PFSK-1 (cell line): ENCODE data around the gene CCDC186.

Experiments used
- FOXP2 ChIP-seq: optimal IDR thresholded peaks from 2 replicates; pipeline ENCODE3; 2011; ENCODE audit warnings: borderline replicate concordance, control low read depth, inconsistent platforms; ENCODE audit not compliant: insufficient read depth; ENCODE audit errors: extremely low read length, extremely low read depth
- POLR2AphosphoS5 ChIP-seq: IDR thresholded peaks from 2 replicates; pipeline ENCODE4 v1.6.1; 2012; ENCODE audit warnings: low read depth, mild to moderate bottlenecking, control low read depth, low read length, moderate library complexity
- REST ChIP-seq, 2 experiments: IDR thresholded peaks; 2 replicates each; pipeline versions ENCODE4 v1.6.1 to v1.8.0; 2011 to 2012; ENCODE audit warnings: low read depth in 2 of 2, low read length in 2 of 2, control low read depth in 1 of 2, inconsistent platforms in 1 of 2, mild to moderate bottlenecking in 1 of 2, moderate library complexity in 1 of 2; ENCODE audit not compliant: insufficient read depth in 1 of 2
- SIN3A ChIP-seq: IDR thresholded peaks from 2 replicates; pipeline ENCODE4 v1.6.1; 2012; ENCODE audit warnings: mild to moderate bottlenecking, low read length, moderate library complexity, borderline replicate concordance; ENCODE audit not compliant: insufficient read depth
- TAF1 ChIP-seq: IDR thresholded peaks from 2 replicates; pipeline ENCODE4 v1.6.1; 2012; ENCODE audit warnings: low read length, control low read depth, borderline replicate concordance; ENCODE audit not compliant: insufficient read depth

CCDC186 gene

GRCh38 chr10:114096864-114097263 lies 77.1 kb downstream of the CCDC186 start:
- no peak for TF ChIP-seq POLR2AphosphoS5
- no peak for TF ChIP-seq TAF1
- no peak for TF ChIP-seq REST (IDR thresholded peaks at IDR 0.05; ENCODE audit: insufficient read depth in 1 of 2, low read depth in 2 of 2, low read length in 2 of 2)
- TF ChIP-seq SIN3A = no peak
- no peak for TF ChIP-seq FOXP2

GRCh38 chr10:114095559-114096337 lies 78.3 kb downstream of the CCDC186 start:
- TF ChIP-seq REST (IDR thresholded peaks at IDR 0.05; ENCODE audit: insufficient read depth in 1 of 2, low read depth in 2 of 2, low read length in 2 of 2) (no peak), POLR2AphosphoS5 (no peak), SIN3A (no peak), FOXP2 (no peak), TAF1 (no peak)

- TF ChIP-seq POLR2AphosphoS5 (no peak), REST (IDR thresholded peaks at IDR 0.05; ENCODE audit: insufficient read depth in 1 of 2, low read depth in 2 of 2, low read length in 2 of 2) (no peak), TAF1 (no peak)
These were observed 79.2 kb downstream of the CCDC186 start for GRCh38 chr10:114094795-114095194.

- no peak for TF ChIP-seq TAF1
- no peak for TF ChIP-seq REST (IDR thresholded peaks at IDR 0.05; ENCODE audit: insufficient read depth in 1 of 2, low read depth in 2 of 2, low read length in 2 of 2)
- no peak for TF ChIP-seq SIN3A
- no peak for TF ChIP-seq POLR2AphosphoS5
- TF ChIP-seq FOXP2 = no peak
These were observed 86.3 kb downstream of the CCDC186 start for GRCh38 chr10:114087655-114088054.

- TF ChIP-seq REST (IDR thresholded peaks at IDR 0.05; ENCODE audit: insufficient read depth in 1 of 2, low read depth in 2 of 2, low read length in 2 of 2) = no peak
- TF ChIP-seq TAF1 = no peak
- no peak for TF ChIP-seq POLR2AphosphoS5
- no peak for TF ChIP-seq FOXP2
- TF ChIP-seq SIN3A = no peak
These were observed 86.7 kb downstream of the CCDC186 start for GRCh38 chr10:114087255-114087654.
